HUDEP-2 (cell line): ENCODE results near the gene TMEM39B.
A peak's percentile ranks its signal among the peaks of the same experiment; 100 is the strongest.
"Not testable (repeated sequence)": the region's sequence is repeated elsewhere in the genome, so short reads cannot be mapped to it uniquely, and the experiment has no call there.

Experiments
- DNase-seq, 76 experiments: peaks; one replicate each; lab custom pipeline; 2025; ENCODE audit not compliant: unreplicated experiment in 76 of 76; lab: John Stamatoyannopoulos, UW

Gene TMEM39B

DNA sequence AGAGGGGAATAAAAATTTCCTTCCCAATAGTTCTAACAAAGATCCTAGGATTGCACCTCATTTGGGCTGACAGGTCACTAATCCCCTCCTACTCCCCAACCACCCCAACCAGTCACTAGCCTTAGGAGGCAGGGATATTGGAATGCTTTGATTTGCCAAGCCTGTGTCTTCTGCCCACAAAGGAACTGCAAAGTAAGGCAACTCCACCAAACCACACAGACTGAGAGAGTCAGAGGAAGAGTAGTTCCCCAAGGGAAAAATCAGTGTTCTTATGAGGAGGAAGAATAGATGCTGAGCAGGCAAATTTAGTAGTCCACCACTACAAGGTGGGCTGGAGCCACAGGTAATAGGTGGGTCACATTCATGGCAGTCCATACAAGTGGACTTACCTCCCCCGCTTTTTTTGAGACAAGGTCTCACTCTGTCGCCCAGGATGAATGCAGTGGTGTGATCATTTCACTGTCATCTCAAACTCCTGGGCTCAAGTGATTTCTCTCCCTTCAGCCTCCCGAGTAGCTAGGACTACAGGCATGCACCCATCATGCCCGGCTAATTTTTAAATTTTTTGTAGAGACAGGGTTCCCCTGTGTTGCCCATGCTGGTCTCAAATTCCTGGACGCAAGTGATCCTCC is 3.7 kb upstream of the TMEM39B start:
- no peak for DNase-seq

DNA sequence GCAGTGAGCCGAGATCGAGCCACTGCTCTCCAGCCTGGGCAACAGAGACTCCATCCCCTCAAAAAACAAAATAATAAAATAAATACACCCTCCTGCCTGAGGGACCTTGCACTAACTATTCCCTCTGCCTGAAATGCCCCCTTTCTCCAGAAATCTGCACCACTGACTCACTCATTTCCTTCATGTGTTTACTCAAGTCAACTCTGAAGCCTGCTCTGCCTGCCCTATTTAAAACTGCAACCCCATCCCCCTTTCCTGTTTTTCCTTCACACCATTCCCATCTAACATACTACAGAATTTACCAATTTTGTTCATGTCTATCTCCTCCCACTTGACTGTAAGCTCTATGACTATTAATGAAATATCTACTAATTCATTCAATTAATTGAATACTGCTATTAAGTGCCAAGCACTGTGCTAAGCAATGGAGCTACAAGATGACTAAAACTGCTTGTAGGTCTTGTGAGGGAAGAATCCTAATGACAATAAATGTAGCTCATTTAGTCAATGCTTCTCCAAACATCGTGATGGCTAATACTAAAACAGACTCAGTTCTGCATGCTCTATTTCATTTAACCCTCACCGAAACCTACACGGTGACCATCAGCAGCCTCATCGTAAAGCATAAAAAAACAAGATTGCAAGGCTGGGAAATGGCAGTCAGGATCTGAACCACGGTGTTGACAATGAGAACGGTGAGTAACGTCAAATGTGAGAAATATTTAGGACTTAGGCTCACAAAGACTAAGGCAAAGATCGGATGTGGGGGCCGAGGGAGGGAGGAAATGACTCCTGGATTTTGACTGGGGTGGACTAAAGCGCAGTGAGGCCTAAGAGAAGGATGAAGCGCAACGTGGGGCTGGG is 749 bp upstream of the TMEM39B start:
- DNase-seq: no peak

DNA sequence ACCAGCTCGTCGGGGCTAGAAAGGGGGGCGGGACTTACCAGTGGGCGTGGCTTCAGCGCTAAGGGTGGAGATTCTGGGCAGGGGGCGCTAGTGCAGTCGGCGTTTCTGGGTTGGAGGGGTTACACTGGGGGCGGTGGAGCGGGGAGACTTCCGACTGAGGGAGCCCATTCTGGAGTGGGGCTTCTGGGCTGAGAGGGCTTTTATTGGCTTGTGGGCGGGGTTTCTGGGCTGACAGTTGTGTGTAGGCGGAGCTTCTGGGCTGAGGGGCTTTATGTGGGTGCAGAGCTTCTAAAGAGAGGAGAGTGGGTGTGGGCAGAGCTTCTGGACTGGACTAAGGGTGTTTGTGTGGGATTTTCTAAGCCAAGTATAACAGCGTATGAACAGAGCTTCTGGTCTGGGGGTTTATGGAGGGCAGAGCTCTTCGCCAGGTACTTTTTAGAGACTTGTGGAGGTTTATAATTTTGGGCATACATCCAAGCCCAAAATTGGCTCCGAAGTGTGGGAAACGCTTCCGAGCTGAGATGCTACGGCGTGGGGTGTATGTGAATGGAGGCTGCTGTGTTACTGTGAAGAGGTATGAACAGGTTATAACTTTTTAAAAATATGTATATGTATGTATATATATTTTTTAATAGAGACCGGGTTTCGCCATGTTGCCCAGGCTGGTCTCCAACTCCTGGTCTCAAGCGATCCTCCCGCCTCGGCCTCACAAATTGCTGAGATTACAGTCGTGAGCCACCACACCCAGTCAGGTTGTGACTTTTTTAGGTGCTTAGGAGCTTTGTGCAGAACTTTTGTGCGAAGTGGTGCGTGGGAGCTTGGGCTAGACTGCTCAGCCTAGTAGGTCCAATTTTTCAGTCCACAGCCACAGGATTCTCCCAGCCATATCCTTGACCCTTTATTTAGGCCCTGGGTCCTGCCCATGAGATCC is 825 bp downstream of the TMEM39B start:
- DNase-seq: peak in 3 of 76 experiments; percentile 40 to 77 (median 58)

DNA sequence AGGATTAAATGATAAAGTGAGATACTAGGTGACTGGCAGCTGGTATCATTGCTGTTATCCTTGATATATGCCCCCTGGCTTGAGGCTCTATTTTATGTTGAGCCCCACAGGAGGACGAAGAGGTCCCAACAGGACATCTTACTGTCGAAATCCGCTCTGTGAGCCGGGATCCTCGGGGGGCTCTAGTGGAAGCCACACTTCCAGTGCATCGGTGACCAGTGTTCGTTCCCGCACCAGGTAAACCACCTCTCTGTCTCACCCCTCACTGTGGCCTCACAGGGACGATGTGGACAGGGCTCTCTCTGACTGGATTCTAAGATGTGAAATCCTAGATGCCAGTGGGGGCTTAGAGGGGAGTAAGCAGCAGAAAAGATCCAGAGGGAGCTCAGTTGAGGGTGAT is 2.1 kb downstream of the TMEM39B start:
- no peak for DNase-seq

DNA sequence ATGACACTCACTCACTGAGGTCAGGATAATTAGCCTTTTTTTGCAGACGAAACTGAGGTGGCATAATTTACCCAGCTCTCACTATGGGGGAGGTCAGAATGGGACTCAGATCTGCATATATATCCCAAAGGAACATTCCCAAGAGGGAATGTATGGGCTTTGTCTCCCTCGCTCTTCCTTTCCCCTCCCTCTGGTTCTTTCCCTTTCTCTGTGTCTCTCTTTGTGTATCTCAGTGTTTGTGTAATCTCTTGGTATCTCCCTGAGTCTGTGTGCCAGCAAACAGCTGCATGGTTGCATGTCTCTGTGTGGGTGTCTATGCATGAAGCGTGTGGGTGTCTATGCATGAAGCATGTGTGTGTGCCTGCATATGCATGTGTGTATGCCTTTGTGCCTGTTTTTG is 4.7 kb downstream of the TMEM39B start:
- DNase-seq: no peak

DNA sequence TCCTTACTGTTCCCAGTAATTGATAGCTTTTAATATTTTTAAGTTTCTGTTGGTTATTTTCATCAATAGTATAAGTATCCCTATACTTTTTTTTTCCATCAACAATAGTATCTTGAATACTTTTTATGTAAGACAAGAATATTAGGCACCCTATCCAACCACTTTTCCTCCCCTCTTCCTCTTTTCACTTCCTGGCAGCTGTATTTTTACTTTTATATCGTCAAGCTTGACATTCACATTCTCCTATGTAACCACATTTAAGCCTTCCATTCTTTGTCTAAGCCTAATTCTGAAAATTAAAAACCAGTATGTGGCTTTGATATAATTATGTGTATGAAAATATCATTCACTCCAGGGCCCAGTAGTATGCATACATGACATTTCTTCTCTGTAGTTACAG is 9.3 kb downstream of the TMEM39B start:
- DNase-seq: no peak

DNA sequence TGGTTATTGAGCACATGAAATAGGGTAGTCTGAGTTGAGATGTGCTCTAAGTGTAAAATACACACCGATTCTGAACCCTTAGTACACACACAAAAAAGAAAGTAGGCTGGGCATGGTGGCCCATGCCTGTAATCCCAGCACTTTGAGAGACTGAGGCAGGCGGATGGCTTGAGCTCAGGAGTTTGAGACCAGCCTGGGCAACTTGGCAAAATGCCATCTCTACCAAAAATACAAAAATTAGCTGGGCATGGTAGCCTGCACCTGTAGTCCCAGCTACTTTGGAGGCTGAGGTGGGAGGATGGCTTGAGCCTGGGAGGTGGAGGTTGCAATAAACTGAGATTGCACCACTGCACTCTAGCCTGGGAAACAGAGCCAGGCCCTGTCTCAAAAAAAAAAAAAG is 13.6 kb downstream of the TMEM39B start:
- DNase-seq: not testable (repeated sequence)

DNA sequence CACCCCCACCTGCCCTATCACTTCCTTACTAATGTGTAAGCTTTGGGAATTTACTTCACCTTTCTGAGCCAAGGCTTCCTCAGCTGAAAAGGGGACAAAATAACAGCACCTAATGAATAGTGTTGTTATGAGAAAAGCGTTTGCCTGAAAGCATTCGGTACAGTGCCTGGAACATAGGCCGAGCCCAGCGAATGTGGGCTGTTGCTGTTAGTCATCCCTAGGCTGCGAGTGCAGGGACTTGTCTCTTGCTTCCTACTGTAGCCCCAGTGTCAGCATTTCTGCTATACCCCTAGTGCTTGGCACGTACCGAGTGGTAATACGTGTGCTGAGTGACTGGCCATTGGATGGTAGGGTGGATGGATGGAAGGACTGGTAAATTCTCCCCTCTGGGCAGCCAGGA is 18.4 kb downstream of the TMEM39B start:
- no peak for DNase-seq

DNA sequence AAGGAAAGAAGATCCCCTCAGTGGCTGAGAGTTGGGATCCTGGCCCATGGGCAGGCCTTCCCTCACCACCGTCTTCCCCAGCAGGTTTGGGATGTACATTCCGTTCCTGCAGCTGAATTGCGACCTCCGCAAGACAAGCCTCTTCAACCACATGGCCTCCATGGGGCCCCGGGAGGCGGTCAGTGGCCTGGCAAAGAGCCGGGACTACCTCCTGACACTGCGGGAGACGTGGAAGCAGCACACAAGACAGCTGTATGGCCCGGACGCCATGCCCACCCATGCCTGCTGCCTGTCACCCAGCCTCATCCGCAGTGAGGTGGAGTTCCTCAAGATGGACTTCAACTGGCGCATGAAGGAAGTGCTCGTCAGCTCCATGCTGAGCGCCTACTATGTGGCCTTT is 18.9 kb downstream of the TMEM39B start:
- no peak for DNase-seq

DNA sequence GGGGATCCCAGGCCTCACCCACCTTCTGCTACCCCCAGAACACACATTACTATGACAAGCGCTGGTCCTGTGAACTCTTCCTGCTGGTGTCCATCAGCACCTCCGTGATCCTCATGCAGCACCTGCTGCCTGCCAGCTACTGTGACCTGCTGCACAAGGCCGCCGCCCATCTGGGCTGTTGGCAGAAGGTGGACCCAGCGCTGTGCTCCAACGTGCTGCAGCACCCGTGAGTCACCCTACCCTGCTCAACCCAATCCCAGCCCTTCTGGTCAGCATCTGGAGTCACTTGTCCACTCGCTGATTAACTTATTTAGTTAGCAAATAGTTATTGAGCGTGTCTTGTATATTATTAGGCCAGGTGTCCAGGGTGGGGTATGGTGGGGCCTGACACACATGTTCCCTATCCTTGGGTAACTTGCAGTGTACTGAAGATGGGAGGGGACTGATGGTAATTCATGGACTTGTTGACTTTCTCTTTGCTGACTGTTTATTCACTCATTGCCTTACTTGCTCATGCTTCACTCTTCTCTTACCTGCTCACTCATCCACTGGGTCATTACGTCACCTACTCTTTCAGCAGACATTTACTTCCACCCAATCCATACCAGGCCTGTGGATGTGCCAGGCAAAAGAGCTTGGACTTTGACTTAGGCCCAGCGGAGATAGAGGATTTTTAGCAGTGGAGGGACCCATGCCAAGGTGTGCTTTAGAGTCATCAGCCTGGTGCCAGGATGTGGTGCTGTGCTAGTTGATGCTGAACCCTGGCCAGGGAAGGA is 22.2 kb downstream of the TMEM39B start:
- no peak for DNase-seq

DNA sequence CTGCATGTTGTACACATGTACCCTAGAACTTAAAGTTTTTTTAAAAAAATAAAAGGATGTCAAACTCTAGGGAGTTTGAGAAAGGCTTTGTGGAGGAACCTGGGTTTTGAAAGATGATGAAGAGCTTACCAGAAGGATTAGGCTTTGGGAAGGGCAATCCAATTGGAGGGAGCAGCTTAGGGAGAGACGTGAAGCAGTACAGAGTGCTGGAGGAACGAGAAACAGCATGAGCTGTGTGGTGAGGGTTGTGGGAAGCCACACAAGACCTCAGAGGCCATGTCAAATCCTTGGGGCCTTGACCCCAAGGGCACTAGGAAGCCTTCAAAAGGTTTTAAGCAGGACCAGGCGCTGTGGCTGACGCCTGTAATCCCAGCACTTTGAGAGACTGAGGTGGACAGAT is 26.7 kb downstream of the TMEM39B start:
- DNase-seq: no peak

DNA sequence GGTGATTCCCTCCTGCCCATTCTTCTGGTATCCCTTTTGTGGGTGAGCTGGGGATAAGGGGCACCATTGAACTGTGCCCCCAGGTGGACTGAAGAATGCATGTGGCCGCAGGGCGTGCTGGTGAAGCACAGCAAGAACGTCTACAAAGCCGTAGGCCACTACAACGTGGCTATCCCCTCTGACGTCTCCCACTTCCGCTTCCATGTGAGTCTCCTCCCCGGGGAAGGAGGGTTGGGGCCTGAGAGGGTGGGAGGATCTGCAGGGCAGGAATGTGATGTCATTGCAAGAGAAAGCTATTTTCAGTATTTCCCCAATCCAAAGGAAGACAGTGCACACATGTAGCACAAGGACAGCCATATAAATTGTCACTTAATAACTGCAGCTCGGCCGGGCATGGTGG is 27.6 kb downstream of the TMEM39B start:
- DNase-seq: no peak

DNA sequence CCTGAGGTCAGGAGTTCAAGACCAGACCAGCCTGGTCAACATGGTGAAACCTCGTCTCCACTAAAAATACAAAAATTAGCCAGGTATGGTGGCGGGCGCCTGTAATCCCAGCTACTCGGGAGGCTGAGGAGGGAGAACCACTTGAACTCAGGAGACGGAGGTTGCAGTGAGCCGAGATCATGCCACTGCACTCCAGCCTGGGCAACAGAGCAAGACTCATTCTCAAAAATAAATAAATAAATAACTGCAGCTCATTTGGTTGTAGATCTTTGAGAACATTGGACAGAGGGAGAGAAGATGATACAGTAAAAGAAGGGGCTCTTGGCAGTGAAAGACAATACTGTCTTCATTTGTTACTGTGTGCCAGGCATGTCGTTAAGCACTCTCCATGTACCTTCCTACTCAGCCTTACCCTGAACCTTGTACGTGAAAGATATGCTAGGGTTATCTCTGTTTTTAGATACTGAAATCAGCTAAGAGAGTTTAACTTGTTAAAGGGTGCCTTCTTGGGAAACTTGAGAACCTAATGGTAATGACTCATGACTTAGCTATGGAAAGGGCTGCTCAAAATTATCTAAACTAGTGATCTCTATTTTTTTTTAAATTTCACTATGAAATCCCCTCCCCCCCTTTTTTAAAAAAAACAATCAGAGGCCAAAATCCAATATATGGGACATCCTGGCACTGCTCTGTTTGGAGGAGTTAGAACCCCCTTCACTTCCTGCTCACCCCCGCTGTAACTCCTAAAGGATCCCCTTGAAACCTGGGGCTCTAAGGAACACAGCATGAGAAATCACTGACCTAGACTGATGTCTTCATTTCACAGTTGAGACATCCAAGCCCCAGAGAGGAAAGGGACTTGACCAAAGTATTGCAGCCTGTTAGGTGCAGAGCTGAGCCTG is 28.3 kb downstream of the TMEM39B start:
- peak in 4 of 76 experiments; percentile 3 to 26 (median 20) for DNase-seq

DNA sequence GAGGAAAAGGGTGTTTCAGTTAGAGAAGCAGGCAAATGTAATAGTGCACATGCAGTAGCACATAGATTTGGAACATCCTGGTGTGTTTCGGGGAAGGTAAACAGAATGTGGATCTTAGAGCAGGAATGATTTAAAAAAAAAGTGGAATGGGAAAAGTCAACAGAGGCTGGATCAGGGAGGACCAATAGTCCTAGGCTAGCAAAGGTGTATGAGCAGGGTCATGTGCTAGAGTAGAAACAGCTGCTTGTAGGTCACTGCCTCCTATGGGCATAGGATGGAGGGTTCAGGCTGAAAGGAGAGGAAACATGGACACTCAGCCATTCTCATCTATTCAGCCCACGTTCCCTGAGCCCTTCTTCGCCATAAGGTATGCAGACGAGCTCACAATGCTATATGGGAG is 31.4 kb downstream of the TMEM39B start:
- no peak for DNase-seq

DNA sequence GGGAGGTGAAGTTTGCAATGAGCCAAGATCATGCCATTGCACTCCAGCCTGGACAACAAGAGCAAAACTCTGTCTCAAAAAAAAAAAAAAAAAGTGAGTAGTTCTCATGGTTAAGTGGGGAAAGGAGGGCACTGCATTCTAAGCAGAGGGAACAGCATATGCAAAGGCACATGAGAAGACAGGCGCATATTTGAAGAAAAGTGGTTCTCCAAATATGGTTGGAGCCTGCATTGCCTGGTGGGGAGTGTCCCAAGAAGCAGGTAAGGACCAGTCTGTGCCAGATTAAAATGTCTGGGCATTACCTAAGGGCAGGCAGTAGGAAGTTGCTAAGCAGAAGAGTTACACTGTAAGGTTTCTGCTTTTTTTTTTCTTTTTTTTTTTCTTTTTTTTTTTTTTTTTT is 32.6 kb downstream of the TMEM39B start:
- no peak for DNase-seq

DNA sequence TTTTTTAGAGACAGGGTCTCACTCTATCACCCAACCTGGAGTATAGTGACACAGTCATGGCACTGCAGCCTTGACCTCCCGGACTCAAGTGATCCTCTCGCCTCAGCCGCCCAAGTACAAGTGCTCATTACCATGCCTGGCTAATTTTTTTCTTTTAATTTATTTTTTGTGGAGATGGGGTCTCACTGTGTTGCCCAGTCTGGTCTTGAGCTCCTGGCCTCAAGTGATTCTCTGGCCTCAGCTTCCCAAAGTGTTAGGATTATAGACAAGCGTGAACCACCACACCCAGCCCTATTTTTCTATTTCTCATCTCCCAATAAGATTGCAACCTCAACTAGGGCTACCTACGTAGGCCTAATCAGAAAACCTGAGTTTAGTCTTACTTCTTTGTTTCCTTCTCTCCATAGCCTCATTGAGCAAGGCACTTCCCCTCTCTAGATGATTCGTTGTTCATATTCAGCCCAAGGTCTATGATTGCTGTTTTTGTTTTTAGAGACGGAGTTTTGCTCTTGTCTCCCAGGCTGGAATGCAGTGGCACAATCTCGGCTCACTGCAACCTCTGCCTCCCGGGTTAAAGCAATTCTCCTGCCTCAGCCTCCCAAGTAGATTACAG is 34.0 kb downstream of the TMEM39B start:
- no peak for DNase-seq

DNA sequence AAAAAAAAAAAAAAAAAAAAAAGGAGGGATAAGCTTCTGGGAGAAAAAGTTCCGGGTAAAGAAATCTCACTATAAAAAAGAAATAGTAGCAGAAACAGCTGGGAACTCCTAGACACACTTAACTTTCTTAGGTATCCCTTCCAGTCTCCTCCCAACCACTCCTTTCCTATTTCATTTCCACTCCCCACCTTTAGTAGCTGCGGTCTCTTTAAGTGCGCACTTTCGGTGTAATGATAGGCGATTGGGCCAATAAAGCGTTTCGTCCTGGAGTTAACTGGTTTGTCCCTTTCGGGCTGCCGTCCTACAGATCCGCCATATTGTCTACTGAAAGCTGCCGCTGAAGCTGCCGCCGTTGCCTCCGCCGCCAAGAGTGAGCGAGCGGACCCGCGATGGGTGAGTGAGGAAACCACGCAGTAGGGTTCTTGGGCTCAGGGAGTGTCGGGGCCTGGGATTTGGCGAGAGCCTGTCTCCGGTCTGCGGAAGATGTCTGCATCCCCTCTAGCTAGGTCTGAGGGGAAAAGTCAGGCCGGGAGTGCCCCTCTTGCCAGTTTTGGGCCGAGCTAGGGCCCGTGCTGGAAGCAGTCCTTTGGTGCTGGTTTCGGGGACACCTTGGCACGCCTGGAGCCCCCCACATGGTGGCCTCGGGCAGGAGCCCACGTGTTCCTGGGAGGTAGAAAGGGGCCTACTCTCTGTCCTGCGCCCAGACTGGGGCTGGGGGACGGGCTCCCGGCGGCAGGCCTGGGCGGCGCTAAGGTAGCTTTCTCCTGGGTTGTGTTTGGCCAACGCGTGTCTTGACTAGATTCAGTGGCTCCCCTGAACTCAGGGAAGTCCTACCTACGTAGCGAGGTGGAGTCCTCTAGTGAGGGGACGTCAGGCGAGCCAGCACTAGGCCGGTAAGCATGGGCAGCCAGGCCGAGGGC is 35.3 kb downstream of the TMEM39B start, which contains the start of gene KPNA6:
Gene KPNA6 (plus strand): TSS at position 315 of the 920 bp plus-strand sequence. CDS start 75 bp downstream, at position 390.
- peak in 75 of 76 experiments; percentile 31 to 90 (median 80) for DNase-seq
